MM.1S (cell line): Measurements from ENCODE around the gene SEC61B.

Source experiments
- DNase-seq: peaks from one replicate; pipeline ENCODE4 v3.0.0-alpha.2; 2015
- H2AFZ ChIP-seq: fragments of 300-600 bp; sonication (generic); 2 replicates; pipeline ENCODE4 v1.6.0; 2016; ENCODE audit warnings: antibody characterized with exemption, low read length
- H3F3A ChIP-seq: fragments of 300-600 bp; sonication (generic); 2 replicates; pipeline ENCODE4 v1.6.1; 2016; ENCODE audit warnings: mild to moderate bottlenecking, antibody characterized with exemption, low read length, moderate library complexity, mixed read lengths; ENCODE audit not compliant: insufficient read depth
- H3K27ac ChIP-seq: fragments of 300-600 bp; sonication (generic); 2 replicates; pipeline ENCODE4 v1.5.1; 2016; ENCODE audit warnings: mild to moderate bottlenecking, low read length
- H3K27me3 ChIP-seq: fragments of 300-600 bp; sonication (generic); replicated peaks from 2 replicates; pipeline ENCODE4 v1.6.0; 2016; ENCODE audit warnings: low read length; ENCODE audit not compliant: insufficient read depth
- H3K36me3 ChIP-seq: fragments of 300-600 bp; sonication (generic); replicated peaks from 2 replicates; pipeline ENCODE4 v1.6.1; 2016; ENCODE audit warnings: mild to moderate bottlenecking, low read length, mixed read lengths; ENCODE audit not compliant: insufficient read depth
- H3K4me1 ChIP-seq: fragments of 300-600 bp; sonication (generic); 2 replicates; pipeline ENCODE4 v1.6.1; 2016; ENCODE audit warnings: low read length, mixed read lengths
- H3K4me2 ChIP-seq: fragments of 300-600 bp; sonication (generic); 2 replicates; pipeline ENCODE4 v1.6.0; 2016; ENCODE audit warnings: low read depth, low read length
- H3K4me3 ChIP-seq: fragments of 300-600 bp; sonication (generic); 2 replicates; pipeline ENCODE4 v1.5.1; 2016; ENCODE audit warnings: low read length, mixed read lengths
- H3K79me2 ChIP-seq: fragments of 300-600 bp; sonication (generic); 2 replicates; pipeline ENCODE4 v1.6.1; 2016; ENCODE audit warnings: mixed run types, low read length, mixed read lengths
- H3K9ac ChIP-seq: fragments of 300-600 bp; sonication (generic); 2 replicates; pipeline ENCODE4 v1.6.1; 2016; ENCODE audit warnings: low read length, mixed read lengths
- H3K9me2 ChIP-seq: fragments of 300-600 bp; sonication (generic); replicated peaks from 2 replicates; pipeline ENCODE4 v1.6.1; 2016; ENCODE audit warnings: mild to moderate bottlenecking, low read length, mixed read lengths; ENCODE audit not compliant: insufficient read depth
- H3K9me3 ChIP-seq: fragments of 300-600 bp; sonication (generic); replicated peaks from 2 replicates; pipeline ENCODE4 v1.6.1; 2016; ENCODE audit warnings: mild to moderate bottlenecking, low read length, mixed read lengths; ENCODE audit not compliant: insufficient read depth
- H4K20me1 ChIP-seq: fragments of 300-600 bp; sonication (generic); 2 replicates; pipeline ENCODE4 v1.6.1; 2016; ENCODE audit warnings: mild to moderate bottlenecking, low read length, moderate library complexity, mixed read lengths; ENCODE audit not compliant: insufficient read depth
- EZH2 ChIP-seq: fragments of 300-600 bp; sonication (generic); optimal IDR thresholded peaks from 2 replicates; pipeline ENCODE3; 2017; ENCODE audit warnings: low read depth, mild to moderate bottlenecking, antibody characterized with exemption, low read length, mixed read lengths
- EZH2phosphoT487 ChIP-seq: fragments of 300-600 bp; sonication (generic); IDR thresholded peaks from 2 replicates; pipeline ENCODE4 v1.6.1; 2018; ENCODE audit warnings: antibody characterized with exemption, low read length
- TF ChIP-seq, protein P1 (sequence below): fragments of 300-600 bp; sonication (generic); IDR thresholded peaks from 2 replicates; pipeline ENCODE4 v1.5.1; 2016; ENCODE audit warnings: antibody characterized with exemption, low read length, mixed read lengths

SEC61B gene

DNA sequence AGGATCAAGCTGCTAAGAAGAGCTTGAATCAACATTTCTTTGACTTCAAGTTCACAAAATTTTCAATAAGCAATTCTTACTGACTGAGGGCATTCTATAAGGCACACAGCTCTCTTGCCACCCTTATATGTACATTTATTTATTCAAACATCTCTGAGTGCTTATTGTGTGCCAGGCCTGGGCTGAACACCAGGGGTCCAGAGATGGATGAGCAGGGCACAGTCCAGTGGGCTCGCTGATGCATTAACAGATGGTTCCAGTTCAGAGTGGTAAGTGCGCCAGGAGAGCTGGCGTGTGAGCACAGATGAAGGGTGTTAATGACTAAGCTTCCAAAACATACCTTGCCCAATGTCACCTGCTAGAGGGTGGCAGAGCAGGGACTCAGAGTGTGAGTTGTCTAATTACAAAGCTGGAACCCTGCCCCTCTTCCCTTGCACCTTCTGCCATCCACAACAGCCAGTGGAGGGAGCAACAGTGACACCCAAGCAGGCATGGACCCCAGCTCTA lies 24.9 kb upstream of the SEC61B start:
- Histone ChIP-seq H3K4me2 (no peak overlapping the region), H3K27me3 (no peaks in the 10 kb centered on the region), H3K27ac (no peak overlapping the region), H3K79me2 (no peaks in the 10 kb centered on the region), H3K9ac (no peak overlapping the region), H3K36me3 (no peaks in the 10 kb centered on the region), H3K4me3 (no peak overlapping the region), H3K9me3 (no peaks in the 10 kb centered on the region), H3K9me2 (no peaks in the 10 kb centered on the region), H2AFZ (no peak overlapping the region), H3F3A (no peaks in the 10 kb centered on the region), H3K4me1 (no peaks in the 10 kb centered on the region; the same call in 1 of the 2 replicates), H4K20me1 (no peaks in the 10 kb centered on the region)
- TF ChIP-seq EZH2: no peak
- no peak for TF ChIP-seq EZH2phosphoT487
- TF ChIP-seq, protein P1, sequence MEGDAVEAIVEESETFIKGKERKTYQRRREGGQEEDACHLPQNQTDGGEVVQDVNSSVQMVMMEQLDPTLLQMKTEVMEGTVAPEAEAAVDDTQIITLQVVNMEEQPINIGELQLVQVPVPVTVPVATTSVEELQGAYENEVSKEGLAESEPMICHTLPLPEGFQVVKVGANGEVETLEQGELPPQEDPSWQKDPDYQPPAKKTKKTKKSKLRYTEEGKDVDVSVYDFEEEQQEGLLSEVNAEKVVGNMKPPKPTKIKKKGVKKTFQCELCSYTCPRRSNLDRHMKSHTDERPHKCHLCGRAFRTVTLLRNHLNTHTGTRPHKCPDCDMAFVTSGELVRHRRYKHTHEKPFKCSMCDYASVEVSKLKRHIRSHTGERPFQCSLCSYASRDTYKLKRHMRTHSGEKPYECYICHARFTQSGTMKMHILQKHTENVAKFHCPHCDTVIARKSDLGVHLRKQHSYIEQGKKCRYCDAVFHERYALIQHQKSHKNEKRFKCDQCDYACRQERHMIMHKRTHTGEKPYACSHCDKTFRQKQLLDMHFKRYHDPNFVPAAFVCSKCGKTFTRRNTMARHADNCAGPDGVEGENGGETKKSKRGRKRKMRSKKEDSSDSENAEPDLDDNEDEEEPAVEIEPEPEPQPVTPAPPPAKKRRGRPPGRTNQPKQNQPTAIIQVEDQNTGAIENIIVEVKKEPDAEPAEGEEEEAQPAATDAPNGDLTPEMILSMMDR: no peak
- no peak for DNase-seq

DNA sequence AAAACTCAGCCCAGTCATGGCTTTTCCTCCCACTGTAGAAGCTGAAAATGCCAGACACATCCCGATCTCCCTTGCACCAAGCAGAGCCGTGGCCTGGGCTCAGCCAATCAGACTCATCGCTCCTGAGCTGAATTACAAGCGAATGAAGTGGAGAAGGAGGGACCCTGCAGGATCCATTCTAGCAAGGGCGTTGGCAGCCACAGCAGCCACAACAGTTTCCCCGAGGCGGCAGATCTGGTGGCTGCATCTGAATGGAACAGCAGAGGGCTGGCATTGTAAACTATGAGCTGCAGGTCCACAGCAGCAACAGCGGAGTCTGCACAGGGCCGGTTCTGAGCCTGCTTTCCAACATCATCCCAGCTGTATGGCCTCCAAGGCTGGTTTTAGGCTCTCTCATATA lies 24.1 kb upstream of the SEC61B start:
- Histone ChIP-seq H2AFZ (no peak overlapping the region), H3K9me2 (no peaks in the 10 kb centered on the region), H3K4me1 (no peaks in the 10 kb centered on the region; the same call in 1 of the 2 replicates), H3K9ac (no peak overlapping the region), H3K4me3 (no peak overlapping the region), H3K27ac (no peak overlapping the region), H3K9me3 (no peaks in the 10 kb centered on the region), H3K36me3 (no peaks in the 10 kb centered on the region), H4K20me1 (no peaks in the 10 kb centered on the region), H3K79me2 (no peaks in the 10 kb centered on the region), H3K27me3 (no peaks in the 10 kb centered on the region), H3K4me2 (no peak overlapping the region), H3F3A (no peaks in the 10 kb centered on the region)
- TF ChIP-seq EZH2 (no peak), EZH2phosphoT487 (no peak)
- TF ChIP-seq, protein P1: no peak
- DNase-seq: no peak

DNA sequence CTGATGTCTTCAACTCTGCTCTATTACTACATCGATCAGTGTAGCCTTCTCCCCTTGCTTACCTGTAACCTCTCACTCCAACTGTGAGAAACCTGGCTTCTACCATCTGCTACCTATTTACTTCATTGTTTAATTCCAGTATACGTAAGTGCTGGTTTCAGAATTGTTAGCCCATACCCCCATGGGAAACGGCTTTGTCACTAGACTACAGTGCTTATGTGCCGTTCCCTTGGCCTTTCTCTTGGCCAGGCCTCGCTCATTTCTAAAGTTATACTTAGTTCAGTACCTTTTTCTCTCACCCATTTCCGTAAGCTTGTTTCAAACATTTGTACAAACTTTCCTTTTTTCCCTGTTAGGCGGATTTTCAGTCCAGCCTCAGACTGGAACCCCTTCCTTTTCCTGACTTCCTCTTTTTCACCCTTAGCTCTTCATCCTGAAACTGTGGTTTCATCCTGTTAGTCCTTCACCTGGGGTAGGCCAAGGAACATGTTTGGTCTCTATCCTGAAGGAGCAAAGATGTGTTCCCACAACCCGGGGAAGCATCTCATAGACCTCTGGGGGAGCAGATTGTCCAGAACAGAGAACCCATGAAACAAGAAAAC lies 22.0 kb upstream of the SEC61B start:
- H3K4me2 ChIP-seq: no peak overlapping the region
- no peak overlapping the region for H3K4me3 ChIP-seq

DNA sequence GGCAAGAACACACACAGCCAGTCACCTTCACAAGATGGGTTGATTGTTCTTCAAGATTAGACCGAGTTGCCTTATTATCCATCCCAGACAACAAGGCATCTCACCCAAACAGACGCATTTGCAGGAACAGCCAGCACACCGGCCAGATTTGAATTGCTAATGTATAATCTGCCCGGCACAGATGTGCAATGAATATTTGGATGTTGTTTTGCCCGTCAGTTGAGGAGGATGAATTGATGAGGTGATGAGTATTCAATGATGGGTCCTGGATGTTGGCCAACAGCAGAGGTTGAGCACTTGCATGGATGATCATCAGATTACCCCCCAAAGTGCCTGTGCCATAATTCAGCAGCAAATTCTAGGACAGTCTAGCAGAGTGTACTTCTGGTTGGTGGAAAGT lies 20.5 kb upstream of the SEC61B start:
- Histone ChIP-seq H3K27ac (no peak overlapping the region), H4K20me1 (no peaks in the 10 kb centered on the region), H3K27me3 (no peaks in the 10 kb centered on the region), H3K4me1 (no peaks in the 10 kb centered on the region), H3K9me3 (no peaks in the 10 kb centered on the region), H2AFZ (no peak overlapping the region), H3K4me2 (no peak overlapping the region), H3F3A (no peaks in the 10 kb centered on the region), H3K79me2 (no peaks in the 10 kb centered on the region), H3K36me3 (no peaks in the 10 kb centered on the region), H3K4me3 (no peak overlapping the region), H3K9ac (no peak overlapping the region), H3K9me2 (no peaks in the 10 kb centered on the region)
- no peak for DNase-seq
- TF ChIP-seq EZH2 (no peak), EZH2phosphoT487 (no peak)
- TF ChIP-seq, protein P1: no peak

More for the DNA sequence above, 22.0 kb upstream of the SEC61B start:
- Histone ChIP-seq H3K9ac (no peak overlapping the region), H3K9me2 (no peaks in the 10 kb centered on the region), H4K20me1 (no peaks in the 10 kb centered on the region), H3F3A (no peaks in the 10 kb centered on the region), H3K27ac (no peak overlapping the region), H2AFZ (no peak overlapping the region), H3K9me3 (no peaks in the 10 kb centered on the region), H3K27me3 (no peaks in the 10 kb centered on the region), H3K4me1 (no peaks in the 10 kb centered on the region; the same call in 1 of the 2 replicates), H3K79me2 (no peaks in the 10 kb centered on the region), H3K36me3 (no peaks in the 10 kb centered on the region)
- TF ChIP-seq EZH2phosphoT487 (no peak), EZH2 (no peak)
- DNase-seq: no peak
